GM10248 (cell line): ENCODE data around the gene CAMK4.

Experiments used
- CTCF ChIA-PET: fragments of 300-600 bp; sonication (Branson Sonifier 250); formaldehyde crosslinking; extraction: SDS; loops from one replicate; lab custom pipeline; 2021; ENCODE audit warnings: antibody characterized with exemption; lab: Yijun Ruan, JAX
- POLR2A ChIA-PET: fragments of 350-650 bp; sonication (Branson Sonifier 250); formaldehyde crosslinking; extraction: SDS; loops from one replicate; lab custom pipeline; 2020; ENCODE audit warnings: antibody characterized with exemption; lab: Yijun Ruan, JAX
- DNase-seq: peaks from one replicate; pipeline ENCODE4 v3.0.0; 2012; ENCODE audit errors: extremely low spot score
- CTCF ChIP-seq: IDR thresholded peaks from 2 replicates; pipeline ENCODE4 v1.5.1; 2012; ENCODE audit warnings: mild to moderate bottlenecking, low read depth; ENCODE audit errors: extremely low read depth, missing control alignments, control extremely low read depth

CAMK4 gene

GRCh38 chr5:111223787-111224560, at the start of gene CAMK4:
Gene CAMK4, plus strand, starts transcription at chr5:111224384. Its CDS starts 100 bp downstream, at chr5:111224484.
- ChIA-PET POLR2A (interaction anchor here (0.8 kb wide), 1 partner anchor 30 kb away, joined by 3 read pairs; no protein-coding TSS in a partner anchor), CTCF (interaction anchor here (0.8 to 9.6 kb wide), 18 partner anchors 8 to 273 kb away, joined by 3 to 78 read pairs (median 4); no protein-coding TSS in a partner anchor)
- DNase-seq: peak; percentile 87
- TF ChIP-seq CTCF: peak; percentile 34

- DNase-seq: no peak
- ChIA-PET POLR2A (no interaction called here), CTCF (interaction anchor here (1.1 kb wide), 1 partner anchor 9 kb away, joined by 3 read pairs; no protein-coding TSS in a partner anchor)
- no peak for TF ChIP-seq CTCF
Observed at GRCh38 chr5:111183064-111183463, 41.1 kb upstream of the CAMK4 start.

GRCh38 chr5:111187079-111187478, 37.1 kb upstream of the CAMK4 start:
- DNase-seq: no peak
- ChIA-PET CTCF (no interaction called here), POLR2A (no interaction called here)
- TF ChIP-seq CTCF: no peak

GRCh38 chr5:111194053-111194452, 30.1 kb upstream of the CAMK4 start:
- no peak for DNase-seq
- ChIA-PET CTCF (no interaction called here), POLR2A (no interaction called here)
- TF ChIP-seq CTCF: no peak

- no peak for DNase-seq
- ChIA-PET POLR2A (no interaction called here), CTCF (interaction anchor here (0.6 kb wide), 1 partner anchor 298 kb away, joined by 3 read pairs; no protein-coding TSS in a partner anchor)
- no peak for TF ChIP-seq CTCF
Observed at GRCh38 chr5:111194925-111195324, 29.3 kb upstream of the CAMK4 start.

- ChIA-PET CTCF (interaction anchor here (0.9 to 2.3 kb wide), 5 partner anchors 10 to 28 kb away, joined by 3 to 12 read pairs (median 3); partner anchors contain the start of gene CAMK4), POLR2A (no interaction called here)
- DNase-seq: no peak
- TF ChIP-seq CTCF: no peak
Observed at GRCh38 chr5:111197523-111197922, 26.7 kb upstream of the CAMK4 start.
